ENCODE data around the gene GEMIN7.

DNA sequence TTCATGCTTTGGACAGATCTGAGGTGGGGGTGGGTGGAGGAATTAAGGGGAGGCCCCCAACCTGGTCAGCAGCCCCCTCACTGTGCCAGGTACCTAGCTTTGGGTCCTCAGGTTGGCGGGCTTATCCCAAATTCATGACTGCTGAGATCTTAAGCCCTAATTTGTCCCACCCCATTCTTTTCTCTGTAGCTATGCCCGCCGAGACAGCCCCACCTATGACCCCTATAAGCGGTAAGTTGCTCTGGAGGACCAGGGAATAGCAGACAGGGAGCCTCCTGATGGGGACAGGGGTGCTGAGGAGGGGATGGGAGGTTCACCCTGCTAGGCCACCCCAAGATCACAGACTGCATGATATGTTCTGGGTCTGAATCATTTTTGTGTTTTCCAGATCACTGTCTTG is 17.1 kb upstream of the GEMIN7 start:
- TF ChIP-seq, protein P1, sequence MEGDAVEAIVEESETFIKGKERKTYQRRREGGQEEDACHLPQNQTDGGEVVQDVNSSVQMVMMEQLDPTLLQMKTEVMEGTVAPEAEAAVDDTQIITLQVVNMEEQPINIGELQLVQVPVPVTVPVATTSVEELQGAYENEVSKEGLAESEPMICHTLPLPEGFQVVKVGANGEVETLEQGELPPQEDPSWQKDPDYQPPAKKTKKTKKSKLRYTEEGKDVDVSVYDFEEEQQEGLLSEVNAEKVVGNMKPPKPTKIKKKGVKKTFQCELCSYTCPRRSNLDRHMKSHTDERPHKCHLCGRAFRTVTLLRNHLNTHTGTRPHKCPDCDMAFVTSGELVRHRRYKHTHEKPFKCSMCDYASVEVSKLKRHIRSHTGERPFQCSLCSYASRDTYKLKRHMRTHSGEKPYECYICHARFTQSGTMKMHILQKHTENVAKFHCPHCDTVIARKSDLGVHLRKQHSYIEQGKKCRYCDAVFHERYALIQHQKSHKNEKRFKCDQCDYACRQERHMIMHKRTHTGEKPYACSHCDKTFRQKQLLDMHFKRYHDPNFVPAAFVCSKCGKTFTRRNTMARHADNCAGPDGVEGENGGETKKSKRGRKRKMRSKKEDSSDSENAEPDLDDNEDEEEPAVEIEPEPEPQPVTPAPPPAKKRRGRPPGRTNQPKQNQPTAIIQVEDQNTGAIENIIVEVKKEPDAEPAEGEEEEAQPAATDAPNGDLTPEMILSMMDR (IDR thresholded peaks at IDR 0.05; ENCODE audit: insufficient read depth, low read length, poor library complexity, severe bottlenecking) = no peak
- no peak for TF ChIP-seq EZH2phosphoT487 (conservative IDR thresholded peaks at IDR 0.05; ENCODE audit: low read length)

All from SU-DHL-6 (cell line).